Lung microvascular endothelial cell (primary cell): ENCODE data around the gene CCR8. TPM values are rescaled to one million over a fixed set of nuclear protein-coding genes. Genes with fewer than 3 reads are reported as not detected.
"Not testable (repeated sequence)": the region's sequence is repeated elsewhere in the genome, so short reads cannot be mapped to it uniquely, and the experiment has no call there.

Source experiments
- DNase-seq, 2 donors: peaks; one replicate each; pipeline versions ENCODE4 v3.0.0 to v3.0.0-alpha.2; 2010; ENCODE audit warnings: low read depth in 2 of 2
- total RNA-seq: library from RNA; depleted of rRNA; stranded (reverse); fragments of >200 nt; gene quantifications from 2 replicates; pipeline ENCODE4 v1.2.1, GENCODE V29; 2014

Gene CCR8
- total RNA-seq, 1 donor from 2014 or later = not detected

DNA sequence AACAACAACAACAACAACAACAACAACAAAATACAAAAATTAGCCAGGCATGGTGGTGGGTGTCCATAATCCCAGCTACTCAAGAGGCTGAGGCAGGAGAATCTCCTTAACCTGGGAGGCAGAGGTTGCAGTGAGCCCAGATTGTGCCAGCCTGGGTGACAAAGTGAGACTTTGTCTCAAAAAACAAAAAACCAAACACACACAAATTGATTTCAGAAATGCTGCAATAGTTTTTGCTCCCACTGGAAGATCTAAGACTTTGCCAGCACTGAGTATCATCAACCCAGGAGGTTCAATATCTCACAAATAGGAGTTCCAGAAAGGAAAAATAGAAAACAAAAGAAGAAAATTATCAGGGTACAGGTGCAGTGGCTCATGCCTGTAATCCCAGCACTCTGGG lies 16.2 kb upstream of the CCR8 start:
- no peak for DNase-seq

DNA sequence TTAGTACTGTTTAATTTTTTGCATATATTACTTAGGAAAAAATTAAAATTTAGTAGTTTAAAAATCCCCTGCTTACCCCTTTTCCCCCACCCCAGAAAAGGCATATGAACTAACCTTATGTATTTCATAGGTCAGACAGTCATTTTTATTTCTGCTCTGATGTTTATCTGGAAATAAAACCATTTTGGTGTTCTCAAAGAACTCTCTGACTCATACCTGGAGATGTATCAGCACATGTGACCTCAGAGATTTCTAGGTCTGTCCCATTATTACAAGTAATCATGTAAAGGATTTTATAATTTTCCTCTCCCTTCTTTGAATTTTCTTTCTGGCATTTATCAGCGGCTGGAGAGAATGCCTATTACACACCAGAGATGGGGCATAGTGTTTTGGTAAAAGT lies 14.1 kb upstream of the CCR8 start:
- no peak for DNase-seq

DNA sequence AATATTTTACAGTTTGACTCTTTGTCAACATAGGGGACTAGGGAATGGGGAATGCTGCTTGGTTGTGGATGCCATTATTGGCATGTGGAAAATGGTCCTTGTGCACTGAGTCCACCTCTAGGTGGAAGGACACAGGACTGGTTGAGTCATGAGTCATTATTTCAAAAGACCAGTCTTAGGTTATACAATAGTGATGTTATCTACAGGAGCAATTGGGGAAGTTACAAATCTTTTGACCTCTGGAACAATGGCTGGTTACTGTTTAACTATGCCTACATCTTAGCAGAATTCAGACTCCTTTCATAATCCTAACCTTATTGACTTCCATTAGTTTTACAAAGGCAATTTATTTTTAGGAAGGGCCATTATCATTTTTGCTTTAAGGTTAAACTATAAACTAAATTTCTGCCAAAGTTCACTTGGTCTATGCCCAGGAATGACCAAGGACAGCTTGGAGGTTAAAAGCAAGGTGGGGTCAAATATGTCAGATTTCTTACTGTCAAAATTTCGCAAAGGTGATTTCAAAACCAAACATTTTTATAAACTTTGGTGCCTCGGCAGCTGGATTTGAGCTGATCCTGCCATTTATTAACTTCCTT lies 11.8 kb upstream of the CCR8 start:
- no peak for DNase-seq

DNA sequence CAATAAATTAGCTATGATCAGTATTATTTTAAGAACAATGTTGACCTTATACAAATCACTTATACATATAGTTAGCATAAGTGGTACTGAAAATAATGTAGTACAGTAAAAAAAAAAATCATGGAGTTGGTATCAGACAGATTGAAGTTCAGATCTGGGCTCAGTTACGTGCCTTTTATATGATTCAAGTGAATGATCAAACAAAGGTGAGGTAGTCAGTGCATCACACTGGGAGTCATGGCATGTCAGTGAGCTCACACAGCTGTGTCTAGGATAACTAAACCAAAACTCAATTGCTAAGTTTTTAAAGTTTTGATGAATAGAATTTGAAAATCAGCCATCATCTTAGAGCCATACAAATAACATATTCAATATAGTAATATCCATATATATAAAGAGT lies 11.2 kb upstream of the CCR8 start:
- DNase-seq = no peak

DNA sequence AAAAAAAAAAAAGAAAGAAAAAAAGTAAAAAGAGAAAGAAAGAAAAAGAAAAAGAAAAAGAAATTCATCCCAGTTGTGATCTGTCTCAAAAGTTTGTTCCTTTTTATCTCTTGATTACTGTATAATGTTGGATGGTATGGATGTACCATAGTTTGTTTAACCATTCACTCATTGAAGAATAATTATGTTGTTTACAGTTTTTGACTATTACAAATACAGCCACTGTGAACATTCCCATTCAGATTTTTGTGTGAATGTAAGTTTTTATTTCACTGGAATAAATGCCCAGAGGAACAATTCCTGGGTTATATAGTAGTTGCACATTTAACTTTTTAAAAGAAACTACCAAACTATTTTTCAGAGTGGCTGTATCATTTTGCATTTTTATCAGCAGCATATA lies 10.3 kb upstream of the CCR8 start:
- DNase-seq = no peak

DNA sequence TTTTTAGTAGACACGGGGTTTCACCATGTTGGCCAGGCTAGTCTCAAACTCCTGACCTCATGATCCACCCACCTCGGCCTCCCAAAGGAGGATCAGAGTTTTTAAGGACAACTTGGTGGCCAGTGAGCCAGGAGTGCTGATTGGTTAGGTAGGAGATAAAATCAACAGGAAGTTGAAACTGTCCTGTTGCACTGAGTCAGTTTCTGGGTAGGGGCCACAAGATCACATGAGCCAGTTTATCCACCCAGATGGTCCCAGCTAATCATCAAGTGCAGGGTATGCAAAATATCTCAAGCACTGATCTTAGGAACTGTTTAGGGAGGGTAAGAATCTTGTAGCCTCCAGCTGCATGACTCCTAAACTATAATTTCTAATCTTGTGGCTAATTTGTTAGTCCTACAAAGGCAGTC lies 7.9 kb upstream of the CCR8 start:
- DNase-seq = not testable (repeated sequence)

DNA sequence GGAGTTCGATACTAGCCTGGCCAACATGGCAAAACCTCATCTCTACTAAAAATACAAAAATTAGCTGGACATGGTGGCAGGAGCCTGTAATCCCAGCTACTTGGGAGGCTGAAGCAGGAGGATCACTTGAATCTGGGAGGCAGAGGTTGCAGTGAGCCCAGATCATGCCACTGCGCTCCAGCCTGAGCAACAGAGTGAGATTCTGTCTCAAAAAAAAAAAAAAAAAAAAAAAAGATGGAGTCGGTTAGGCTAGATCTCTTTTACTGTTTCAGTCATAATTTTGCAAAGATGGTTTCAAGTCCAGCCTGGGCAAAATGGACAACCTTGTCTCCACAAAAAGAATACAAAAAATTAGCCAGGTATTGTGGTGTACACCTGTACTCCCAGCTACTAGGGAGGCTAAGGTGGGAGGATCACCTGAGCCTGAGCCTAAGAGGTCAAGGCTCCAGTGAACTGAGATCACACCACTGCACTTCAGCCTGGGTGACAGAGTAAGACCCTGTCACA lies 7.2 kb upstream of the CCR8 start:
- DNase-seq = not testable (repeated sequence)

DNA sequence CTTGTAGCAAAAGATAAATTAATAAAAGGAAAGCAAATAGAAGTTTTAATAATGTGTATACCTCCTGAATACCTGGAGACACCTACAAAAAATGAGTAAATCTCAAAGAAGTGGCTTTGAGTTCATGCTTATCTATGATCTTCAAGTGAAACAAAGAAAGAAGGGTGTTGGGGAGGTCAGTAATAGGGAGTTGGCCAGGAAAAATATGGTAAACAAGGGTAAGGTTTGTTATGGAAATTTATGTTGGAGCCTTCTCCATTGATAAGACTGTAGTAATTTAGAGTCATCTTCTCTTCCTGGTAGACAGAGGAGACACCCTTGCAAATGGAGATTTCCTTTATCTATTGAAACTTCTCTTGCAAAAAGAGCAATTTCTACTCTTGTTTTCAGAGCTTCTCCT lies 6.6 kb upstream of the CCR8 start:
- DNase-seq = no peak

DNA sequence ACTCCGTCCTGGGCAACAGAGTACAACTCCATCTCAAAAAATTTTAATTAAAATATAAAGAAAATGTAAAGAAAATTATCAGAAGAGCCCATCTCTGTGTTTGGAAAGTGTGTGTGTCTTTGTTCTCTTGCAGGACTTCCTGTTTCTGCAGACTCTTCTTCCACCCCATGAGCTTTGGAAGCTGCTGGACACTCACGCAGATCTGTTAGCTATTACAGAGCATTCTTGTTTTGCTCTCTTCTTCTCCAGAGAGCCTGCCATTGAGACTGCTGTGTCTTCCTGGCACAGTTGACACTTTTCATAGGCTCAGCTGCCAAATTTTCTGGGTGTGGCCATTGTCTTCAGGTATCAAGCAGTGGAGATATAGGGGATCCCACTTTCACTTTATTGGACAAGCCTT lies 6.0 kb upstream of the CCR8 start:
- no peak for DNase-seq

DNA sequence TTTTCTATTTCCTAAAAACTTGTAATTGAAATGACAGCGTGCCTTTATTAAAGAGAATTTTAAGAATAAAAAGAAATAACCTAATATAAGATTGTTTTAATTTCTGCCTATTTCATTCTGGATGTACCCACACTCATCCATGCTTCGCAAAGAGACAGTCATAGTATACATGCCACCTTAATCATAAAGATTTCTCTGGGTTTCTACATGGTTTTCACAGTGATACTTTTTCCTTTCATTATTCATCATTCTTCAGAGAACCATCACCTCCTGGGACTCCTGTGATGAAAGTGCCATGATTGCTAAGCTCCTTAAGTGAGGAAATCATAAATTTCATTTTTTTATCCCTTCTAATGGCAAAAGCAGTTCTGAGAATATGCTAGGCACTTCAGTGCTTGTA lies 4.3 kb upstream of the CCR8 start:
- no peak for DNase-seq

DNA sequence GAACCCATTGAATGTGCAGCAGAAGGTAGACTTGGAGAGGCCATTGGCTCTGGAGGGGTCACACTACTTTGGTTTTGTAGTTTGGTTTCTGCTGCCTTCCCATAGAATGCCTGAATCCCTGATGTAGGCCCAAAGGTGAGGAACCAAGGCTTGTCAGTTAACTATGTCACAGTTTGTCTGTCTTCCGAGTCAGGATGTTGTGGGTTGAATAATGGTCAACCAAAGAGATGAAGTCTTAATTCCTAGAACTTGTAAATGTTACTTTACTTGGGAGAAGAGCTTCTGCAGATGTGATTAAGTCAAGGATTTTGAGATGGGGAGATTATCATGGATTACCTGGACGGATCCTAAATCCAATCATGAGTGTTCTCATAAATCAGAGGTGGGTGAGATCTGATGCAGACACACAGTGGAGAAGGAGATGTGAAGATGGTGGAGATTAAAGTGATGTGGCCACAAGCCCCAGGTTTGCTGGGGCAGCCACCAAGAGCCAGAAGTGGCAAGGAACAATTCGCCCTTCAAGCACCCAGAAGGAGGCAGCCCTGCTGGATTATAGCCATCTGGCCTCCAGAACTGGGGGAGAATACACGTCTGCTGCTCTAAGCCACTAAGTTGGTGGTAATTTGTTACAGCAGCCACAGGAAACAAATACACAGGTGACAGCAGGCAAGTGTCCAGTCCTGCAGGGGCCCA lies 2.3 kb upstream of the CCR8 start:
- DNase-seq = no peak

DNA sequence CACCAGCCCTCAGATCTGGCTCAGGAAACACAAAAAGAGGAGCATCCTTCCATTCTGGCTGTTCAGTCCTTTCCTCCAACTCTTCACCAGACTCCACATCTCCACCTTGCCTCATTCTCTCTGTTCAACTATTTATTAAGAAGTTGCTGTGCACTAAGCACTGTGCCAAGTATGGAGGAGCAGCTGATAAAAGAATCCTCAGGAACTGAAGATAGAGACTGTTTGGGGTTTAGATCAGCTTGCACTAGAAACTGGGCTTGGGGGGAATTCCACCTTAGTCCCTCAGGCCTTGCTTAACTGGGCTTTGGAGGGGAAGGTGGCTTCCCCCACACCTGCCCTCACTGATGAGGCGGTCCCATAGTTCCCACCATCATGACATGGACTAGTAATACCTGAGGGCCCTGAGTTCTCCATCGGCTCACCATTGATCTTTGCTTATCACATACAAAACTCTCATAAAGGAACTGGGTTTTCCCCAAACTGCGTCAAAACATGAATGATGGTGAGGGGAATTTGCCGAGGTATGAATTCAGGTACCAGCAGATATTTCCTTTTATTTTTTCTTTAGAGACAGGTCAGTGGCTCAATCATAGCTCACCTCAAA lies 1.7 kb upstream of the CCR8 start:
- DNase-seq = no peak

DNA sequence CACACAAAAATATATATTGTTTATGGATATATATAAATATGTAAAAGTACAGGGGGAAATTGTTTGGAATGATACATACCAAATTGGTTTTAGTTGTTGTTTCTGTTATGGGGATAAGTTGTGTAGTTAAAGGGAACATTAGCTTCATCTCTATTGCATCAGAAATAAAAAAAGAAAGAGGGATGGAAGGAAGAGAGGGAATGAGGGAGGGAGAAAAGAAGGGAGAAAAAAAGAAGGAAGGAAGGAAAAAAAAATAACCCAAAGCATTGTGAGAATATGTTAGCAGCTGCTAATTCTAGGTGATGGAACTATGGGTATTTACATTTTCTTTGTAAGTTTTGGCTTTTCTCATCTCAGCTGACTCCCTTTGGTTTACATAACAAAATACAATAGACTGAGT lies 1.3 kb downstream of the CCR8 start:
- no peak for DNase-seq

DNA sequence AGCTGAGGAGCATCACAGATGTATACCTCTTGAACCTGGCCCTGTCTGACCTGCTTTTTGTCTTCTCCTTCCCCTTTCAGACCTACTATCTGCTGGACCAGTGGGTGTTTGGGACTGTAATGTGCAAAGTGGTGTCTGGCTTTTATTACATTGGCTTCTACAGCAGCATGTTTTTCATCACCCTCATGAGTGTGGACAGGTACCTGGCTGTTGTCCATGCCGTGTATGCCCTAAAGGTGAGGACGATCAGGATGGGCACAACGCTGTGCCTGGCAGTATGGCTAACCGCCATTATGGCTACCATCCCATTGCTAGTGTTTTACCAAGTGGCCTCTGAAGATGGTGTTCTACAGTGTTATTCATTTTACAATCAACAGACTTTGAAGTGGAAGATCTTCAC lies 3.0 kb downstream of the CCR8 start:
- DNase-seq = no peak

DNA sequence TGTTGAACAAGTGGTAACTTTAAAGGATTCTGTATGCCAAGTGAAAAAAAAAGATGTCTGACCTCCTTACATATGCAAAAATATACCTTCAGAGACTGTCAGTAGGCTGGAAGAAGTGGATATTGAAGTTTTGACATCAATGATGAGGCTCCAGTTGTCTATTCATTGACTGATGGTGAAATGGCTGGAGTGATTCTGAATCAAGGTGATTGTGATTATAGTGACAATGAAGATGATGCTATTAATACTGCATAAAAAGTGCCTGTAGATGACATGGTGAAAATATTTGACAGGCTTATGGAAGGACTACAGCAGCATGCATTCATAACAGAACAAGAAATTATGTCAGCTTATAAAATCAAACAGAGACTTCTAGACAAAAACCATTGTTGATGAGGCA lies 4.1 kb downstream of the CCR8 start:
- no peak for DNase-seq

DNA sequence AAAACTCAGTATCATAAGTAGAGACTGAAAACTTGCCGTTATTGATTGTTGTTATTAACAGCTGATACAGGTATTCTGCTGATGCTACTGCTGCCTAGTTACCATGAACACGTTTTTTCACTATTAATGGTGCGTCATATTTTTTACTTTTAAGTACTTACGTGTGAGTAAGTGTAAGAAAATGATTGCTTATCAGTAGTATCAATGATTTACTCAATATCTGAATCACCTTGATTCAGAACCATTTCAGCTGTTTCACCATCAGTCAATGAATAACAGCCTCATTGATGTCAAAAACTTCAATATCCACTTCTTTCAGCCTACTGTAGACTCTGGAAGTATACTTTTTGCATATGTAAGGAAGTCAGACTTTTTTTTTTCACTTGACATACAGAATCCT lies 4.7 kb downstream of the CCR8 start:
- DNase-seq = no peak

DNA sequence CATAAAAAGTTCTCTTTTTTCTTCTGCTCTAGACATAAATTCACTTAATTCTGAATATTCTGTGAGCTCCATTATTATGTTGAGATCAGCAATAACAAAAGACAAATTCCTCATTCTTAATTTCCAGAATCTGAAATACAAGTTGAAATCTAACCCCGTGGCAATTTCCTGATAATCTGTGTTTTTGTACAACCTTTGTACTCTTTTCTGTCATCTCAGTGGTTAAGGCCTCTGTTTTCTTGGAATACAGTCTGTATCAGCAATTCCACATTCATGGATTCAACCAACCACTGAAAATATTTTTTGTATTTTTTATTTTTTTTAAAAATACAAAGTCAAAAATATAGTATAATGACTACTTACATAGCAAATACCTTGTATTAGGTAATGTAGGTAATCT lies 8.7 kb downstream of the CCR8 start:
- DNase-seq = no peak

DNA sequence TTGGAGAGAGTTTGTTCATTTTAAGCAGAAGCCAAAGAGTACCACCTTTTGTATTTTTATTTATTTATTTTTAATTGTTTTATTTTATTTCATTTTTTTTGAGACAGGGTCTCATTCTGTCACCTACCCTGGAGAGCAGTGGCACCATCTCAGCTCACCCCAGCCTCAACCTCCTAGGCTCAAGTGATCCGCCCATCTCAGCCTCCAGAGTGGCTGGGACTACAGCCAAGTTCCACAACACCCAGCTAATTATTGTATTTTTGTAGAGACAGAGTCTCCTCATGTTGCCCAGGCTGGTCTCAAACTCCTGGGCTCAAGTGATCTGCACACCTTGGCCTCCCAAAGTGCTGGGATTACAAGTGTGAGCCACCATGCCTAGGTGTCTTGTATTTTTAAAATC lies 9.6 kb downstream of the CCR8 start:
- DNase-seq = no peak

DNA sequence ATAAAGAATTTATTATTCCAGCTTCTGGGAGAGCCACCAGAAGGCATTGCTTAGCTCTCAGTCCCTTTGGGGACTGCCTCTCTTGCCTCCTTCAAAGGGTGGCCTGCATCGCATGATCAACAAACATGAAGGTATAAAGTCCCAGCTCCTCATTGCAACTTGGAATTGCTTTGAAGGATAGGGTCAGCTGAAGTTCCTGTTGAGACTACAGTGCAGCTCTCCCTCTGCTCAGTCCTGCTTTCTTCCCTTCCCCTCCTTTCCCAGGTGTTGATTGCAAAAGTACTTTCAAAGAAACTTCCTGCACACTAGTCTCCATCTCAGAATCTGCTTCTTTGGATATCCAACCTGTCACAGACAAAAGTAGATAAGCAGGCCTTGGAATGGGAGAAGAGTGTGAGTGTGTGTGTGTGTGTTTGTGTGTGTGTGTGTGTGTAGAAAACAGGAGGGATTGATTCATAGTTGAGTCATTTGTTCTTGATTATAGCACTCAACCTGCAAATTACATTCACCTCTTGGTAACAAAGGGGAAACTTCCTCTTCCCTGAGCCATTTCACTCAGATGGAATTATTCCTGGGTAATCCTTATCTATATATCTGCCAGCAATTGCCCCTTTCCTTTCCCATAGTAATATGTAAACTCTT lies 13.7 kb downstream of the CCR8 start:
- DNase-seq = no peak

DNA sequence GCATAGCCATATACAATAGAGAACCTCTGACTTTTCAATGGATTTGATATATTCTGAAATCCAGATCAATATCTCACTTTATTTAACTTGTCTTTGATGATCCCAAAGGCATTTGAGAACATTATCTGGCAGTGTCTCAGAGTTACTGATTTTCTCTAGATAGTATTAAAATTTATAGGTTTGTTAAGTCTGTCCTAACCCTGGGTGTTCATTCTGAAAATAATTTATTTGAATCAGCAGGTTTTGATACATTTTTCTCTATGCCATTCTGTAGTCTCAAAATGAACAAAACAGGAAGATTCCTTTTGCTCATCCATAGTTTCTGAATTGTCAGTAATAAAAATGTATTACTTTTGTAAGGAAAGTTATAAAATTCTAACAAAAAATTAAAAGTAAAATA lies 14.3 kb downstream of the CCR8 start:
- DNase-seq = no peak

DNA sequence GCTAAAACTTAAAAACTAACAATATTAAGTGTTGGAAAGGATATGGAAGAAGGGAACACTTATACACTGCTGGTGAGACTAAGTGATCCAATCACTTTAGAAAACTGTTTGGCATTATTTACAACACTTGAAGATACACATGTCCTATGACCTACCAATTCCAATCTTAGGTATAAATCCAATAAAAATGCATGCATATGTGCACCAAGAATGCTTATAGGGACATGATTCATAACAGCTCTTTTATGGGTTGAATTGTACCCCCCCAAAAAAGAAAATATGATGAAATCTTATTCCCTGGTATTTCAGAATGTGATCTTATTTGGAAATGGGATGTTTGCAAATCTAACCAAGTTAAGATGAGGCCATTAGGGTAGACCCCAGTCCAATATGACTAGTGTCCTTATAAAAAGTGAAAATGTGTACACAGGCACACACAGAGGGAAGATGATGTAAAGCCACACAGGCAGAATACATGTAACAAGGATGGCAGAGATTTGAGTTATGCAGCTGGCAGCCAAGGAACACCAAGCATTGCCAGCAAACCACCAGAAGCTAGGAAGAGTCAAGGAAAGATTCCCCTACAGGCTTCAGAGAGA lies 15.3 kb downstream of the CCR8 start:
- DNase-seq = no peak
